HTERT RPE-1 (cell line): ENCODE data around the gene FXYD7.
"Not testable (repeated sequence)": the region's sequence is repeated elsewhere in the genome, so short reads cannot be mapped to it uniquely, and the experiment has no call there.

ENCODE experiments used
- in situ Hi-C: fragments of 300-500 bp; cut with MboI; formaldehyde crosslinking; loops from 4 replicates; pipeline ENCODE4 v1.14.3; 2020; ENCODE audit warnings: low sequenced_read_pairs

Gene FXYD7

GRCh38 chr19:35143231-35143715 lies at the start of gene FXYD7:
Gene FXYD7, plus strand, starts transcription at chr19:35143255. Its CDS starts 79 bp downstream, at chr19:35143334.
- in situ Hi-C loops: no loop called here

GRCh38 chr19:35093430-35093829 lies 49.6 kb upstream of the FXYD7 start:
- in situ Hi-C loops: no loop called here

GRCh38 chr19:35093941-35094647 lies 49.0 kb upstream of the FXYD7 start:
- in situ Hi-C loops: no loop called here

- in situ Hi-C loops: no loop called here
These were observed 48.4 kb upstream of the FXYD7 start for GRCh38 chr19:35094656-35095055.

GRCh38 chr19:35095667-35096368 lies 47.2 kb upstream of the FXYD7 start:
- in situ Hi-C loops: no loop called here

GRCh38 chr19:35098413-35099049 lies 44.5 kb upstream of the FXYD7 start:
- in situ Hi-C loops: no loop called here

- in situ Hi-C loops: no loop called here
These were observed 43.7 kb upstream of the FXYD7 start for GRCh38 chr19:35099155-35099896.

GRCh38 chr19:35099897-35100275 lies 43.2 kb upstream of the FXYD7 start:
- in situ Hi-C loops: no loop called here

GRCh38 chr19:35100588-35101533 lies 42.2 kb upstream of the FXYD7 start:
- in situ Hi-C loops: no loop called here

- in situ Hi-C loops: not testable (repeated sequence)
These were observed 41.1 kb upstream of the FXYD7 start for GRCh38 chr19:35101949-35102348.

- in situ Hi-C loops: not testable (repeated sequence)
These were observed 39.4 kb upstream of the FXYD7 start for GRCh38 chr19:35103614-35104013.

- in situ Hi-C loops: no loop called here
These were observed 38.7 kb upstream of the FXYD7 start for GRCh38 chr19:35104361-35104760.

GRCh38 chr19:35105047-35105410 lies 38.0 kb upstream of the FXYD7 start:
- in situ Hi-C loops: no loop called here

GRCh38 chr19:35105411-35106290 lies 37.4 kb upstream of the FXYD7 start:
- in situ Hi-C loops: no loop called here

- in situ Hi-C loops: no loop called here
These were observed 36.8 kb upstream of the FXYD7 start for GRCh38 chr19:35106291-35106583.

GRCh38 chr19:35106898-35107541 lies 36.0 kb upstream of the FXYD7 start:
- in situ Hi-C loops: no loop called here

GRCh38 chr19:35107545-35107944 lies 35.5 kb upstream of the FXYD7 start:
- in situ Hi-C loops: no loop called here

- in situ Hi-C loops: no loop called here
These were observed 34.3 kb upstream of the FXYD7 start for GRCh38 chr19:35108730-35109129.
